Loucy (cell line): ENCODE data around the gene SRCIN1.

Source experiments
- H2AFZ ChIP-seq: fragments of 200-600 bp; sonication (generic); 2 replicates; pipeline ENCODE4 v1.6.0; 2016; ENCODE audit warnings: antibody characterized with exemption, mild to moderate bottlenecking, low read length, moderate library complexity
- H3F3A ChIP-seq: fragments of 200-600 bp; 2 replicates; pipeline ENCODE4 v1.6.0; 2016; ENCODE audit warnings: antibody characterized with exemption, low read depth, mild to moderate bottlenecking
- H3K27me3 ChIP-seq: fragments of 200-600 bp; sonication (generic); 2 replicates; pipeline ENCODE4 v1.6.1; 2014; ENCODE audit warnings: low read length, mild to moderate bottlenecking; ENCODE audit not compliant: insufficient read depth, poor library complexity, severe bottlenecking
- H3K36me3 ChIP-seq: fragments of 200-600 bp; sonication (generic); 2 replicates; pipeline ENCODE4 v1.6.1; 2016; ENCODE audit warnings: low read length; ENCODE audit not compliant: insufficient read depth
- H3K4me1 ChIP-seq: fragments of 200-600 bp; sonication (generic); 2 replicates; pipeline ENCODE4 v1.5.1; 2014; ENCODE audit warnings: low read length, mild to moderate bottlenecking; ENCODE audit not compliant: insufficient read depth, poor library complexity, severe bottlenecking
- H3K4me2 ChIP-seq: fragments of 200-600 bp; sonication (generic); 2 replicates; pipeline ENCODE4 v1.6.0; 2014; ENCODE audit warnings: antibody characterized with exemption, low read length, low read depth, mild to moderate bottlenecking; ENCODE audit not compliant: poor library complexity, severe bottlenecking
- H3K4me3 ChIP-seq: fragments of 200-600 bp; sonication (generic); 2 replicates; pipeline ENCODE4 v1.5.1; 2014; ENCODE audit warnings: low read length, mild to moderate bottlenecking, mixed read lengths; ENCODE audit not compliant: poor library complexity, severe bottlenecking
- H3K79me2 ChIP-seq: fragments of 200-600 bp; sonication (generic); 2 replicates; pipeline ENCODE4 v1.6.1; 2014; ENCODE audit warnings: low read length; ENCODE audit not compliant: insufficient read depth
- H3K9ac ChIP-seq: fragments of 200-600 bp; sonication (generic); 2 replicates; pipeline ENCODE4 v1.6.0; 2014; ENCODE audit warnings: mild to moderate bottlenecking, low read depth, low read length, moderate library complexity; ENCODE audit not compliant: poor library complexity, severe bottlenecking
- H3K9me2 ChIP-seq: fragments of 200-600 bp; sonication (generic); replicated peaks from 2 replicates; pipeline ENCODE4 v1.6.1; 2016; ENCODE audit warnings: low read depth, low read length, mixed read lengths
- H3K9me3 ChIP-seq: fragments of 200-600 bp; sonication (generic); 2 replicates; pipeline ENCODE4 v1.6.1; 2014; ENCODE audit warnings: mild to moderate bottlenecking, antibody characterized with exemption, low read length, low read depth; ENCODE audit not compliant: insufficient read depth
- H4K20me1 ChIP-seq: fragments of 200-600 bp; sonication (generic); 2 replicates; pipeline ENCODE4 v1.6.0; 2014; ENCODE audit warnings: antibody characterized with exemption, low read length, mild to moderate bottlenecking; ENCODE audit not compliant: insufficient read depth, poor library complexity, severe bottlenecking
- CTCF ChIP-seq: fragments of 200-600 bp; sonication (generic); conservative IDR thresholded peaks from 2 replicates; pipeline ENCODE4 v1.5.1; 2014; ENCODE audit warnings: mild to moderate bottlenecking, antibody characterized with exemption, low read length
- EZH2phosphoT487 ChIP-seq: fragments of 200-600 bp; IDR thresholded peaks from 2 replicates; pipeline ENCODE4 v1.6.1; 2018; ENCODE audit warnings: antibody characterized with exemption, mild to moderate bottlenecking, moderate library complexity, borderline replicate concordance

The SRCIN1 gene

GRCh38 chr17:38552343-38552742 is 53.4 kb downstream of the SRCIN1 start:
- H3K9me2 ChIP-seq = no peaks in the 10 kb centered on the region
- TF ChIP-seq EZH2phosphoT487 = no peak
- no peak for TF ChIP-seq CTCF
- H3K27me3 ChIP-seq = no peaks in the 10 kb centered on the region
- peaks cover 12% of the 10 kb centered on the region for H3K4me1 ChIP-seq
- no peaks in the 10 kb centered on the region for H4K20me1 ChIP-seq
- H3K9ac ChIP-seq = no peak overlapping the region
- no peaks in the 10 kb centered on the region for H3K79me2 ChIP-seq
- no peaks in the 10 kb centered on the region for H3K36me3 ChIP-seq
- no peak overlapping the region for H3K4me3 ChIP-seq
- H3K9me3 ChIP-seq = no peaks in the 10 kb centered on the region
- no peak overlapping the region for H3K4me2 ChIP-seq
- no peaks in the 10 kb centered on the region for H3F3A ChIP-seq
- no peak overlapping the region for H2AFZ ChIP-seq

GRCh38 chr17:38551121-38551520 is 54.6 kb downstream of the SRCIN1 start:
- no peak overlapping the region for H2AFZ ChIP-seq
- no peaks in the 10 kb centered on the region for H4K20me1 ChIP-seq
- no peaks in the 10 kb centered on the region for H3K9me2 ChIP-seq
- no peak overlapping the region for H3K9ac ChIP-seq
- H3F3A ChIP-seq = no peaks in the 10 kb centered on the region
- H3K79me2 ChIP-seq = no peaks in the 10 kb centered on the region
- no peak overlapping the region for H3K4me3 ChIP-seq
- H3K9me3 ChIP-seq = no peaks in the 10 kb centered on the region
- no peak for TF ChIP-seq CTCF
- TF ChIP-seq EZH2phosphoT487 = no peak
- H3K4me2 ChIP-seq = no peak overlapping the region
- no peaks in the 10 kb centered on the region for H3K27me3 ChIP-seq
- peaks cover under 1% of the 10 kb centered on the region for H3K4me1 ChIP-seq
- no peaks in the 10 kb centered on the region for H3K36me3 ChIP-seq

- Histone ChIP-seq H3K4me2 (no peak overlapping the region), H3F3A (no peaks in the 10 kb centered on the region), H3K27me3 (no peaks in the 10 kb centered on the region), H3K9ac (no peak overlapping the region), H3K36me3 (no peaks in the 10 kb centered on the region), H3K4me3 (no peak overlapping the region), H2AFZ (no peak overlapping the region), H3K9me3 (no peaks in the 10 kb centered on the region), H3K9me2 (no peaks in the 10 kb centered on the region), H3K4me1 (no peaks in the 10 kb centered on the region), H4K20me1 (no peaks in the 10 kb centered on the region), H3K79me2 (no peaks in the 10 kb centered on the region)
- TF ChIP-seq CTCF (no peak), EZH2phosphoT487 (no peak)
These were observed 55.1 kb downstream of the SRCIN1 start for GRCh38 chr17:38550661-38551060.
